Breast epithelium (tissue), 4 donors: ENCODE data around the gene WNT5B. TPM values are rescaled to one million over a fixed set of nuclear protein-coding genes. Genes with fewer than 3 reads are reported as not detected.
A peak's percentile ranks its signal among the peaks of the same experiment; 100 is the strongest.

Experiments used
- DNase-seq, 2 donors: peaks; one replicate each; pipeline ENCODE4 v3.0.0-alpha.2; 2019; ENCODE audit warnings: low spot score in 2 of 2
- H3K27ac ChIP-seq, 2 donors: fragments of 200-600 bp; sonication (generic) in 1 of 2; one replicate each; pipeline ENCODE4 v1.5.1; 2016 to 2019; ENCODE audit warnings: mild to moderate bottlenecking in 1 of 2
- H3K27me3 ChIP-seq, 2 donors: fragments of 200-600 bp; sonication (generic) in 1 of 2; one replicate each; pipeline versions ENCODE4 v1.5.1 to v1.6.0; 2017 to 2019; ENCODE audit warnings: control low read depth in 1 of 2, mild to moderate bottlenecking in 1 of 2
- H3K36me3 ChIP-seq: fragments of 200-600 bp; one replicate; pipeline ENCODE4 v1.5.1; 2019
- H3K4me1 ChIP-seq, 2 donors: fragments of 200-600 bp; sonication (generic); one replicate each; pipeline ENCODE4 v1.5.1; 2016 to 2019; ENCODE audit warnings: control low read depth in 1 of 2
- H3K4me3 ChIP-seq, 3 donors: fragments of 200-600 bp; sonication (generic); 1 replicate in 2 of 3; 2 replicates in 1 of 3; pipeline ENCODE4 v1.5.1; 2016 to 2019; ENCODE audit warnings: mild to moderate bottlenecking in 3 of 3, moderate library complexity in 2 of 3
- H3K9me3 ChIP-seq, 2 donors: fragments of 200-600 bp; sonication (generic) in 1 of 2; one replicate each; pipeline ENCODE4 v1.5.1; 2016 to 2019; ENCODE audit warnings: control low read depth in 1 of 2
- CTCF ChIP-seq, 3 donors: fragments of 450-650 bp; IDR thresholded peaks; one replicate each; pipeline ENCODE4 v1.5.1; 2016 to 2017; ENCODE audit warnings: antibody characterized with exemption in 3 of 3, mild to moderate bottlenecking in 3 of 3, moderate library complexity in 3 of 3
- POLR2A ChIP-seq: fragments of 450-650 bp; IDR thresholded peaks from one replicate; pipeline ENCODE4 v1.6.1; 2016; ENCODE audit warnings: antibody characterized with exemption, mild to moderate bottlenecking, moderate library complexity
- POLR2AphosphoS5 ChIP-seq, 3 donors: sonication (generic); formaldehyde crosslinking; IDR thresholded peaks; one replicate each; pipeline ENCODE4 v1.6.1; 2017; ENCODE audit warnings: antibody characterized with exemption in 3 of 3
- intact Hi-C: fragments of 100-400 bp; cut with DNase I; formaldehyde crosslinking; loops from one replicate; pipeline ENCODE4 v1.15.1; 2023; ENCODE audit warnings: low total_unique reads
- total RNA-seq, 3 donors: library from RNA; depleted of rRNA; stranded (reverse); fragments of >200 nt; gene quantifications; one replicate each; pipeline ENCODE4 v1.1.0, GENCODE V29; 2016

The WNT5B gene
- total RNA-seq, 3 donors from 2014 or later: 3.9 to 11.9 (median 4.0) TPM

- Histone ChIP-seq H3K4me1 (no peaks in the 10 kb centered on the region), H3K9me3 (no peaks in the 10 kb centered on the region), H3K4me3 (peak overlapping the region; percentile 47 to 77 (median 56)), H3K27ac (peak overlapping the region; percentile 87 to 95), H3K36me3 (no peaks in the 10 kb centered on the region), H3K27me3 (no peaks in the 10 kb centered on the region)
- no peak for TF ChIP-seq CTCF (IDR thresholded peaks at IDR 0.05)
- TF ChIP-seq POLR2AphosphoS5 (IDR thresholded peaks at IDR 0.05): peak; percentile 35 to 67 (median 61)
- no peak for TF ChIP-seq POLR2A
- DNase-seq: peak; percentile 82 to 84
- intact Hi-C loops: no loop called here
Observed at GRCh38 chr12:1661553-1662335, 32.7 kb downstream of the WNT5B start.

- Histone ChIP-seq H3K9me3 (no peaks in the 10 kb centered on the region), H3K4me3 (peak overlapping the region in 2 of 3 donors; percentile 29 to 56), H3K27me3 (no peaks in the 10 kb centered on the region), H3K27ac (peak overlapping the region; percentile 33 to 75), H3K4me1 (no peaks in the 10 kb centered on the region), H3K36me3 (no peaks in the 10 kb centered on the region)
- peak; percentile 19 to 47 (median 34) for TF ChIP-seq CTCF (IDR thresholded peaks at IDR 0.05)
- peak in 1 of 3 donors; percentile 7 for TF ChIP-seq POLR2AphosphoS5 (IDR thresholded peaks at IDR 0.05)
- TF ChIP-seq POLR2A: no peak
- intact Hi-C loops: no loop called here
- DNase-seq: peak in 1 of 2 donors; percentile 52
Observed at GRCh38 chr12:1662761-1663439, 33.9 kb downstream of the WNT5B start.

- H3K27me3 ChIP-seq: no peaks in the 10 kb centered on the region
- H3K27ac ChIP-seq: peak overlapping the region in 1 of 2 donors; percentile 75
- H3K4me3 ChIP-seq: no peak overlapping the region
- H3K9me3 ChIP-seq: no peaks in the 10 kb centered on the region
- DNase-seq: no peak
- H3K4me1 ChIP-seq: no peaks in the 10 kb centered on the region
- no peaks in the 10 kb centered on the region for H3K36me3 ChIP-seq
- TF ChIP-seq POLR2A (no peak), POLR2AphosphoS5 (IDR thresholded peaks at IDR 0.05) (no peak), CTCF (IDR thresholded peaks at IDR 0.05) (no peak)
- intact Hi-C loops: no loop called here
Observed at GRCh38 chr12:1663440-1664132, 34.6 kb downstream of the WNT5B start.

GRCh38 chr12:1665366-1665765, 36.3 kb downstream of the WNT5B start:
- Histone ChIP-seq H3K4me3 (no peak overlapping the region), H3K9me3 (no peaks in the 10 kb centered on the region), H3K4me1 (no peaks in the 10 kb centered on the region), H3K27ac (no peak overlapping the region), H3K27me3 (no peaks in the 10 kb centered on the region), H3K36me3 (no peaks in the 10 kb centered on the region)
- intact Hi-C loops: no loop called here
- DNase-seq: no peak
- TF ChIP-seq CTCF (IDR thresholded peaks at IDR 0.05) (no peak), POLR2AphosphoS5 (IDR thresholded peaks at IDR 0.05) (no peak), POLR2A (no peak)
